Spleen (tissue), 11 donors: ENCODE data around the gene LRRC75A. TPM values are rescaled to one million over a fixed set of nuclear protein-coding genes. Genes with fewer than 3 reads are reported as not detected.
"Not testable (repeated sequence)": the region's sequence is repeated elsewhere in the genome, so short reads cannot be mapped to it uniquely, and the experiment has no call there.

ENCODE experiments used
- DNase-seq: peaks from one replicate; pipeline ENCODE4 v3.0.0-alpha.2; 2020
- H3K27ac ChIP-seq, 8 donors: fragments of 200-600 bp; sonication (generic) in 7 of 8; 1 replicate in 4 of 8; 2 replicates in 4 of 8; pipeline versions ENCODE4 v1.5.0 to v1.8.0; 2016 to 2021; ENCODE audit warnings: inconsistent platforms in 4 of 8, mild to moderate bottlenecking in 4 of 8, moderate library complexity in 1 of 8
- H3K27me3 ChIP-seq, 7 donors: fragments of 200-600 bp; sonication (generic) in 6 of 7; replicated peaks in 1 of 7; 1 replicate in 4 of 7; 2 replicates in 3 of 7; pipeline versions ENCODE4 v1.5.0 to v1.8.0; 2016 to 2021; ENCODE audit warnings: inconsistent platforms in 3 of 7, mild to moderate bottlenecking in 1 of 7
- H3K36me3 ChIP-seq, 6 donors: fragments of 200-600 bp; sonication (generic) in 5 of 6; 1 replicate in 4 of 6; 2 replicates in 2 of 6; pipeline versions ENCODE4 v1.5.0 to v1.8.0; 2016 to 2021; ENCODE audit warnings: inconsistent platforms in 2 of 6
- H3K4me1 ChIP-seq, 6 donors: fragments of 200-600 bp; sonication (generic) in 5 of 6; 1 replicate in 3 of 6; 2 replicates in 3 of 6; pipeline versions ENCODE4 v1.5.0 to v1.8.0; 2016 to 2021; ENCODE audit warnings: inconsistent platforms in 3 of 6
- H3K4me3 ChIP-seq, 8 donors: fragments of 200-600 bp; sonication (generic) in 7 of 8; 1 replicate in 4 of 8; 2 replicates in 4 of 8; pipeline versions ENCODE4 v1.5.0 to v1.8.0; 2016 to 2021; ENCODE audit warnings: inconsistent platforms in 4 of 8, mild to moderate bottlenecking in 4 of 8, moderate library complexity in 2 of 8
- H3K9me3 ChIP-seq, 8 donors: fragments of 200-600 bp; sonication (generic) in 7 of 8; 1 replicate in 4 of 8; 2 replicates in 4 of 8; pipeline versions ENCODE4 v1.5.0 to v1.8.0; 2016 to 2021; ENCODE audit warnings: inconsistent platforms in 4 of 8
- POLR2A ChIP-seq, 3 donors: fragments of 450-650 bp; IDR thresholded peaks; one replicate each; pipeline ENCODE4 v1.5.1; 2017; ENCODE audit warnings: antibody characterized with exemption in 3 of 3, mild to moderate bottlenecking in 1 of 3
- POLR2AphosphoS5 ChIP-seq, 3 donors: sonication (generic); formaldehyde crosslinking; IDR thresholded peaks; one replicate each; pipeline ENCODE4 v1.5.1; 2017; ENCODE audit warnings: antibody characterized with exemption in 3 of 3
- WGBS, 5 donors: extraction: QIAGEN DNeasy Blood & Tissue Kit in 3 of 5; methylation state at CpG; one replicate each; pipeline versions ENCODE4 v1.1.5 to v1.1.7; 2013 to 2018; 5-methylcytosine and 5-hydroxymethylcytosine counted together
- intact Hi-C: fragments of 100-400 bp; cut with DNase I; formaldehyde crosslinking; loops from one replicate; pipeline ENCODE4 v1.15.0; 2023; ENCODE audit warnings: low total_unique reads
- polyA plus RNA-seq, 3 donors: library from polyadenylated mRNA; stranded (reverse); fragments of 200-250 nt; gene quantifications; one replicate each; pipeline ENCODE4 v1.2.1, GENCODE V29; 2013
- total RNA-seq, 7 donors: library from RNA; depleted of rRNA in 3 of 7; stranded (reverse); fragments of >200 nt in 3 of 7; fragmentation: NEBNext Ultra II Directional in 4 of 7; extraction: Animal tissue kit (Norgen Biotek cat#: 25700) in 4 of 7; gene quantifications; one replicate each; pipeline versions ENCODE4 v1.1.0 to v1.2.1, GENCODE V29; 2016 to 2021
- TF ChIP-seq, protein P1 (sequence below), 11 experiments: fragments of 200-600 bp in 7 of 11; fragments of 450-650 bp in 4 of 11; sonication (generic) in 4 of 11; IDR thresholded peaks in 8 of 11; conservative IDR thresholded peaks in 3 of 11; 1 replicate in 7 of 11; 2 replicates in 4 of 11; pipeline versions ENCODE4 v1.4.0 to v1.8.0; 2016 to 2021; ENCODE audit warnings: antibody characterized with exemption in 11 of 11, inconsistent platforms in 4 of 11, mild to moderate bottlenecking in 1 of 11
- donor health status: healthy with polysubstance abuse.
- donor health status: DM: no; HTN: no; CAD: no; lungs with moderate emphysema.
- donor health status: DM: no; HTN: no; CAD: no.
- donor health status: Bipolar disorder and iron deficiency.
- donor health status: healthy.
- donor health status: DM: no; HTN: no; CAD: no.
- donor health status: DM: yes; HTN: yes; CAD: no.

Gene LRRC75A
- total and polyA plus RNA-seq, 10 donors = 4.2 to 26.4 (median 19.3) TPM

DNA sequence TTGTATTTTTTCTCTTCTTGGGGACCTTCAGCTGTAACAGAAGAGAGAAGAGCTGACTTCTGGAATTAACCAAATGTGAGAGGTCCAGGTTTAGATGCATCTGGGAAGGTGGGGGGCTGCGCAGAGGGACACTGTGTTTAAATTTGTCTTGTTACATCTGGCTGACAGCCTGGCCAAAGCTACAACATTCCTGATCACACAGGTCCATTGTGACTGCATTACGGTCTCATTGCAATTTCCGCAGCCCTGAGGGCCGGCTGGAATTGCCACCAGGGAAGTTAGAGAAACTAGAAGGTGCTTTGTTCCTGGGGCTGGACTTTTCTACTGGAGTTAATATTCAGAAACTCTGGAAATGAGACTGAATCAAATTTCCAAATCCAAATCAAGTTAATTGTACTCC lies 37.9 kb upstream of the LRRC75A start:
- WGBS, 5 donors = 85 to 99% (median 91%) methylated on average over 4 of the region's 4 CpGs
- Histone ChIP-seq H3K9me3 (no peaks in the 10 kb centered on the region), H3K4me3 (no peak overlapping the region), H3K27me3 (peaks cover 0 to 25% (median 0%) of the 10 kb centered on the region in 7 donors), H3K27ac (no peak overlapping the region), H3K4me1 (peaks cover 0 to 3% (median 1%) of the 10 kb centered on the region in 6 donors), H3K36me3 (no peaks in the 10 kb centered on the region)
- intact Hi-C loops = no loop called here
- TF ChIP-seq, protein P1, sequence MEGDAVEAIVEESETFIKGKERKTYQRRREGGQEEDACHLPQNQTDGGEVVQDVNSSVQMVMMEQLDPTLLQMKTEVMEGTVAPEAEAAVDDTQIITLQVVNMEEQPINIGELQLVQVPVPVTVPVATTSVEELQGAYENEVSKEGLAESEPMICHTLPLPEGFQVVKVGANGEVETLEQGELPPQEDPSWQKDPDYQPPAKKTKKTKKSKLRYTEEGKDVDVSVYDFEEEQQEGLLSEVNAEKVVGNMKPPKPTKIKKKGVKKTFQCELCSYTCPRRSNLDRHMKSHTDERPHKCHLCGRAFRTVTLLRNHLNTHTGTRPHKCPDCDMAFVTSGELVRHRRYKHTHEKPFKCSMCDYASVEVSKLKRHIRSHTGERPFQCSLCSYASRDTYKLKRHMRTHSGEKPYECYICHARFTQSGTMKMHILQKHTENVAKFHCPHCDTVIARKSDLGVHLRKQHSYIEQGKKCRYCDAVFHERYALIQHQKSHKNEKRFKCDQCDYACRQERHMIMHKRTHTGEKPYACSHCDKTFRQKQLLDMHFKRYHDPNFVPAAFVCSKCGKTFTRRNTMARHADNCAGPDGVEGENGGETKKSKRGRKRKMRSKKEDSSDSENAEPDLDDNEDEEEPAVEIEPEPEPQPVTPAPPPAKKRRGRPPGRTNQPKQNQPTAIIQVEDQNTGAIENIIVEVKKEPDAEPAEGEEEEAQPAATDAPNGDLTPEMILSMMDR (IDR thresholded peaks at IDR 0.05 in 8 of 11, conservative IDR thresholded peaks at IDR 0.05 in 3 of 11) = no peak
- TF ChIP-seq POLR2A (IDR thresholded peaks at IDR 0.05) (no peak), POLR2AphosphoS5 (IDR thresholded peaks at IDR 0.05) (no peak)
- DNase-seq = no peak

DNA sequence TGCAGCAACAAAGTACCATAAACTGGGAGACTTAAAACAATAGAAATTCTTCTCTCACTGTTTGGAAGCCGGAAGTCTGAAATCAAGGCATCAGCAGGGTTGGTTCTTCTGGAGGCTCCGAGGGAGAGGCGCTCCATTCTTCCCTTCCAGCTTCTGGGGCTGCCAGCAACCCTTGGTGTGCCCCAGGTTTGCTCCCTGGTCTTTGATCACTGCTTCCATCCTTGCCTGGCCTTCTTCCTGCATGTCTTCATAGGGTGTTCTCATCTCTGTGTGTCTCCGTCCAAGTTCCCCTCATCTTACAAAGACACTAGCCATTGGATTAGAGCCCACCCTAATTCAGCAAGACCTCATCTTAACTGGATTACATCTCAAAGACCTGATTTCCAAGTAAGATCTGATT lies 35.3 kb upstream of the LRRC75A start:
- no peak for DNase-seq
- 76 to 94% (median 89%) methylated on average over 4 of the region's 4 CpGs for WGBS, 5 donors
- intact Hi-C loops = no loop called here
- Histone ChIP-seq H3K9me3 (no peaks in the 10 kb centered on the region), H3K4me1 (no peaks in the 10 kb centered on the region), H3K4me3 (no peak overlapping the region), H3K27ac (no peak overlapping the region), H3K27me3 (peaks cover 0 to 22% (median 0%) of the 10 kb centered on the region in 7 donors), H3K36me3 (no peaks in the 10 kb centered on the region)
- TF ChIP-seq, protein P1 (IDR thresholded peaks at IDR 0.05 in 8 of 11, conservative IDR thresholded peaks at IDR 0.05 in 3 of 11) = no peak
- no peak for TF ChIP-seq POLR2A (IDR thresholded peaks at IDR 0.05)
- no peak for TF ChIP-seq POLR2AphosphoS5 (IDR thresholded peaks at IDR 0.05)

DNA sequence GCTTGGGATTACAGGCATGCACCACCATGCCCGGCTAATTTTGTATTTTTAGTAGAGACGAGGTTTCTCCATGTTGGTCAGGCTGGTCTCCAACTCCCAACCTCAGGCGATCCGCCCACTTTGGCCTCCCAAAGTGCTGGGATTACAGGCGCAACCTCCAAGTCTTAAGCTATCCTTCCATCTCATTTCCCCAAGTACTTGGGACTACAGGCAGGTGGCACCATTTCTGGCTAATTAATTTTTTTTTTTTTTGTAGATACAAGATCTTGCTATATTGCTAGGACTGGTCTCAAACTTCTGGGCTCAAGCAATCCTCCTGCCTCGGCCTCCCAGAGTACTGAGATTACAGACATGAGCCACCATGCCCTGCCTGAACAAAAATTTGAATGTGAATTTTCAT lies 33.6 kb upstream of the LRRC75A start:
- H3K36me3 ChIP-seq, intact Hi-C loops, H3K9me3 ChIP-seq, H3K4me3 ChIP-seq, DNase-seq, H3K27ac ChIP-seq: not testable (repeated sequence)
- WGBS, 5 donors = 92 to 96% (median 92%) methylated on average over 6 of the region's 6 CpGs
- peaks cover 0 to 14% (median 0%) of the 10 kb centered on the region in 7 donors for H3K27me3 ChIP-seq
- H3K4me1 ChIP-seq = peaks cover 0 to 11% (median 7%) of the 10 kb centered on the region in 6 donors

DNA sequence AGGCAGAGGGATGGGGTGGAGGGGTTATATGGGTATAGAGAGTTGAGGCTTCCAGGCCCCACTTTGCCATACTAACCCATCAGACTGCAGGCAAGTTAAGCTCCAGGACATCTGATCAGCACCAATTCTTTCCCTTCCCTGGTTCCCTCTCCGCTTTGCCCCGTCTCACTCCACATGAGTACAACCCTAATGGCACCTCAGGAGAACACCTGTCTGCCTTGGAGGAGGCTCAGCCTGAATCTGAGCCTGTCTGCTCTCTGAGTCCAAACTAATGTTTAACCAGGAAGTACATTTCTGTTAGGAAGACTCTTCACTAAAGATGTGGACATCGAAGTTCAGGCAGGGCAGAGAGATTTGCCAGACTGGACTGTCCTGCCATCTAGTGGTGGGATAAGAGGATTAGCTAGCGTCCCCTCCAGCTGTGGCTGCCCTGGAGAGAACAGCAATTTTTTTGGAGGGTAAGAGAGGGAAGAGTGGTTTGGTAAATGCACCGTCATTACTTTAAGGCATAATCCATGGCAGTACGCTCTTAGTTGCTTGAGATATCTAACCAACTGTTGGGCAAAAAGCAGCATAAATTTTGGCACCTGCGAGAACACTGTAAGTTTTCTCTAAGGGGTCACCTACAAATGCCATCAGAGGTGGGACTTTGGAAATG lies 29.2 kb upstream of the LRRC75A start:
- WGBS, 5 donors = 31 to 42% (median 37%) methylated on average over 7 of the region's 7 CpGs

More for the DNA sequence above, 29.2 kb upstream of the LRRC75A start:
- no peaks in the 10 kb centered on the region for H3K9me3 ChIP-seq
- H3K4me1 ChIP-seq = peaks cover 0 to 19% (median 10%) of the 10 kb centered on the region in 6 donors
- peak; percentile 82 for DNase-seq
- no peak for TF ChIP-seq POLR2A (IDR thresholded peaks at IDR 0.05)
- TF ChIP-seq, protein P1 (IDR thresholded peaks at IDR 0.05 in 8 of 11, conservative IDR thresholded peaks at IDR 0.05 in 3 of 11) = peak; percentile 88 to 95 (median 92)
- TF ChIP-seq POLR2AphosphoS5 (IDR thresholded peaks at IDR 0.05) = peak in 1 of 3 donors; percentile 58
- H3K27me3 ChIP-seq = peaks cover 0 to 15% (median 0%) of the 10 kb centered on the region in 7 donors
- no peaks in the 10 kb centered on the region for H3K36me3 ChIP-seq
- intact Hi-C loops = loop anchor here (5.0 kb wide), 2 partner anchors 69 to 134 kb away; no protein-coding TSS in a partner anchor
- no peak overlapping the region for H3K4me3 ChIP-seq
- peak overlapping the region in 1 of 8 donors; percentile 23 for H3K27ac ChIP-seq
